HEK293T (cell line): Measurements from ENCODE around the gene METTL6.
"Not testable (repeated sequence)": the region's sequence is repeated elsewhere in the genome, so short reads cannot be mapped to it uniquely, and the experiment has no call there.

Source experiments
- CTCF ChIA-PET: fragments of 350-600 bp; formaldehyde crosslinking; extraction: SDS; loops from one replicate; lab custom pipeline; 2021; ENCODE audit warnings: antibody characterized with exemption, inconsistent platforms; lab: Yijun Ruan, JAX
- POLR2A ChIA-PET: fragments of 350-600 bp; formaldehyde crosslinking; extraction: SDS; loops from one replicate; lab custom pipeline; 2020; ENCODE audit warnings: antibody characterized with exemption, inconsistent platforms; lab: Yijun Ruan, JAX
- DNase-seq: peaks from one replicate; pipeline ENCODE4 v3.0.0; 2012; ENCODE audit warnings: mixed read lengths; ENCODE audit errors: extremely low spot score
- ARNT ChIP-seq: fragments of 450-650 bp; IDR thresholded peaks from 2 replicates; pipeline ENCODE4 v1.6.1; 2017; ENCODE audit warnings: mild to moderate bottlenecking
- BHLHE40 ChIP-seq: fragments of 450-650 bp; IDR thresholded peaks from 2 replicates; pipeline ENCODE4 v1.6.1; 2016; ENCODE audit warnings: mild to moderate bottlenecking, moderate library complexity, borderline replicate concordance
- CTBP1 ChIP-seq: fragments of 450-650 bp; IDR thresholded peaks from 2 replicates; pipeline ENCODE4 v1.6.1; 2016; ENCODE audit warnings: borderline replicate concordance
- ELF4 ChIP-seq: fragments of 450-650 bp; IDR thresholded peaks from 2 replicates; pipeline ENCODE4 v1.6.1; 2017; ENCODE audit warnings: antibody characterized with exemption
- FOXA1 ChIP-seq: fragments of 450-650 bp; IDR thresholded peaks from 2 replicates; pipeline ENCODE4 v1.6.1; 2016; ENCODE audit warnings: mild to moderate bottlenecking
- FOXK2 ChIP-seq: fragments of 450-650 bp; IDR thresholded peaks from 2 replicates; pipeline ENCODE4 v1.6.1; 2016; ENCODE audit warnings: mild to moderate bottlenecking
- FOXM1 ChIP-seq: fragments of 450-650 bp; IDR thresholded peaks from 2 replicates; pipeline ENCODE4 v1.6.1; 2017; ENCODE audit warnings: mild to moderate bottlenecking, borderline replicate concordance
- HDGF ChIP-seq: fragments of 450-650 bp; IDR thresholded peaks from 2 replicates; pipeline ENCODE4 v1.6.1; 2017; ENCODE audit warnings: antibody characterized with exemption, borderline replicate concordance
- L3MBTL2 ChIP-seq: fragments of 450-650 bp; conservative IDR thresholded peaks from 2 replicates; pipeline ENCODE4 v1.6.1; 2016; ENCODE audit warnings: mild to moderate bottlenecking
- LEF1 ChIP-seq: fragments of 450-650 bp; IDR thresholded peaks from 2 replicates; pipeline ENCODE4 v1.6.1; 2017; ENCODE audit warnings: mild to moderate bottlenecking, borderline replicate concordance
- NFRKB ChIP-seq: fragments of 450-650 bp; IDR thresholded peaks from 2 replicates; pipeline ENCODE4 v1.6.1; 2016; ENCODE audit warnings: mild to moderate bottlenecking, moderate library complexity
- PKNOX1 ChIP-seq: fragments of 450-650 bp; IDR thresholded peaks from 2 replicates; pipeline ENCODE4 v1.6.1; 2016
- SP1 ChIP-seq: fragments of 450-650 bp; IDR thresholded peaks from 2 replicates; pipeline ENCODE4 v1.6.1; 2017
- SUZ12 ChIP-seq: fragments of 450-650 bp; IDR thresholded peaks from 2 replicates; pipeline ENCODE4 v1.6.1; 2016; ENCODE audit warnings: mild to moderate bottlenecking
- TARDBP ChIP-seq: fragments of 450-650 bp; IDR thresholded peaks from 2 replicates; pipeline ENCODE4 v1.6.1; 2016
- ZNF384 ChIP-seq: fragments of 450-650 bp; IDR thresholded peaks from 2 replicates; pipeline ENCODE4 v1.6.1; 2016

Gene METTL6

GRCh38 chr3:15368561-15369135, 58.7 kb downstream of the METTL6 start:
- ChIA-PET POLR2A (no interaction called here), CTCF (no interaction called here)
- no peak for DNase-seq
- TF ChIP-seq TARDBP: no peak
- TF ChIP-seq SP1: no peak
- no peak for TF ChIP-seq FOXA1
- no peak for TF ChIP-seq PKNOX1
- no peak for TF ChIP-seq HDGF

GRCh38 chr3:15367059-15367458, 60.3 kb downstream of the METTL6 start:
- TF ChIP-seq FOXM1: no peak
- no peak for TF ChIP-seq ELF4
- no peak for TF ChIP-seq NFRKB
- TF ChIP-seq SP1: no peak
- TF ChIP-seq BHLHE40: no peak
- no peak for TF ChIP-seq CTBP1
- DNase-seq: no peak
- ChIA-PET CTCF (interaction anchor here (0.6 kb wide), 1 partner anchor 99 kb away, joined by 3 read pairs; no protein-coding TSS in a partner anchor), POLR2A (no interaction called here)

DNA sequence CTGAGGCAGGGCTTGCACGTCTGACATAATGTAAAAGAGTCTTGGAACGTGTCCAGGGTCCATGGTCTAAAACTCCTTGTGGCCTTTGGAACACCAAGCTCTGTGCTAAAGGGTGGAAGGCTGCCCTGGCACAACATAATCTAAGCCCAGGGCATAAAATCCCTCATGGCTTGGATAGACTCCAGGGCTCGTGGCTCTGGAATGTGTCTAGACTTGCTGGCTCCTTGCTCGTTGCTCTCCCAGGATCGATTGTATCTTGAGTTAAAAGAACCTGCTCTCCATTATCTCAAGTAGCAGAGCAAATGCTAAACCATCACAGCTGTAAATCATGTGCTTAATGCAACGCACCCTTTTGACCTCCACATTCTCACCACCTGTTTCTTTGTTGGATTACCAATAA, 63.3 kb downstream of the METTL6 start:
- DNase-seq, CTCF ChIA-PET: not testable (repeated sequence)

GRCh38 chr3:15361494-15362214, 65.7 kb downstream of the METTL6 start:
- TF ChIP-seq LEF1: no peak
- TF ChIP-seq CTBP1: no peak
- no peak for TF ChIP-seq BHLHE40
- no peak for TF ChIP-seq FOXK2
- no peak for TF ChIP-seq SUZ12
- TF ChIP-seq SP1: no peak
- TF ChIP-seq ARNT: no peak
- no peak for TF ChIP-seq ZNF384
- TF ChIP-seq TARDBP: no peak
- TF ChIP-seq ELF4: no peak
- no peak for TF ChIP-seq PKNOX1
- TF ChIP-seq NFRKB: no peak
- TF ChIP-seq L3MBTL2: no peak
- TF ChIP-seq FOXA1: no peak
- TF ChIP-seq HDGF: no peak
- DNase-seq: no peak
- POLR2A ChIA-PET: no interaction called here
- CTCF ChIA-PET: interaction anchor here (0.6 to 0.7 kb wide), 3 partner anchors 31 to 90 kb away, joined by 3 to 5 read pairs (median 3); no protein-coding TSS in a partner anchor

More for the DNA sequence above, 63.3 kb downstream of the METTL6 start:
- POLR2A ChIA-PET: not testable (repeated sequence)

- no peak for DNase-seq
- TF ChIP-seq CTBP1 (no peak), HDGF (no peak), PKNOX1 (no peak), TARDBP (no peak), FOXK2 (no peak), FOXA1 (no peak), ARNT (no peak), ZNF384 (no peak), ELF4 (no peak), BHLHE40 (no peak), SUZ12 (no peak), FOXM1 (no peak), L3MBTL2 (no peak), LEF1 (no peak), SP1 (no peak), NFRKB (no peak)
- ChIA-PET CTCF (interaction anchor here (0.6 to 0.7 kb wide), 2 partner anchors 31 to 89 kb away, joined by 3 to 5 read pairs; no protein-coding TSS in a partner anchor), POLR2A (no interaction called here)
Observed at GRCh38 chr3:15360788-15361493, 66.4 kb downstream of the METTL6 start.
